HepG2 (cell line): Measurements from ENCODE around the gene RHBDD1. TPM values are rescaled to one million over a fixed set of nuclear protein-coding genes. Genes with fewer than 3 reads are reported as not detected.

Experiments used
- ASH2L ChIP-seq: fragments of 300-600, 200-600 bp; sonication (generic); IDR thresholded peaks from 2 replicates; pipeline ENCODE4 v1.7.0; 2017; ENCODE audit warnings: low read depth, mild to moderate bottlenecking, moderate library complexity, mixed read lengths, low read length; ENCODE audit not compliant: insufficient read length
- HOXA7 ChIP-seq: sonication (generic); formaldehyde crosslinking; IDR thresholded peaks from 2 replicates; pipeline ENCODE4 v1.8.1; 2022; ENCODE audit warnings: mild to moderate bottlenecking, missing genetic modification reagents, moderate library complexity
- KAT8 ChIP-seq: IDR thresholded peaks from 2 replicates; pipeline ENCODE4 v1.6.1; 2016; ENCODE audit warnings: missing genetic modification reagents, missing compliant biosample characterization
- MED8 ChIP-seq: sonication (generic); formaldehyde crosslinking; IDR thresholded peaks from 2 replicates; pipeline ENCODE4 v1.8.1; 2023; ENCODE audit warnings: mild to moderate bottlenecking, missing genetic modification reagents; ENCODE audit not compliant: insufficient replicate concordance
- MIER3 ChIP-seq: IDR thresholded peaks from 2 replicates; pipeline ENCODE4 v1.6.1; 2016; ENCODE audit warnings: missing compliant biosample characterization, borderline replicate concordance
- MTF1 ChIP-seq: sonication (generic); formaldehyde crosslinking; IDR thresholded peaks from 2 replicates; pipeline ENCODE4 v1.5.0; 2020; ENCODE audit warnings: missing genetic modification reagents
- NR2F2 ChIP-seq: IDR thresholded peaks from 2 replicates; pipeline ENCODE4 v1.6.1; 2012; ENCODE audit warnings: low read depth, inconsistent platforms, borderline replicate concordance
- PHF20 ChIP-seq: sonication (generic); formaldehyde crosslinking; IDR thresholded peaks from 2 replicates; pipeline ENCODE4 v1.5.0; 2020; ENCODE audit warnings: mild to moderate bottlenecking, missing genetic modification reagents
- REXO4 ChIP-seq: sonication (generic); formaldehyde crosslinking; IDR thresholded peaks from 2 replicates; pipeline ENCODE4 v1.8.0; 2022; ENCODE audit warnings: missing genetic modification reagents, mild to moderate bottlenecking, borderline replicate concordance
- SOX13 ChIP-seq, 3 experiments: fragments of 450-650 bp in 1 of 3; sonication (generic) in 1 of 3; formaldehyde crosslinking in 1 of 3; IDR thresholded peaks in 2 of 3; conservative IDR thresholded peaks in 1 of 3; 2 replicates each; pipeline versions ENCODE4 v1.5.0 to v1.6.1; 2016 to 2020; ENCODE audit warnings: antibody characterized with exemption in 1 of 3, mild to moderate bottlenecking in 1 of 3, missing compliant biosample characterization in 1 of 3, missing genetic modification reagents in 1 of 3, moderate library complexity in 1 of 3
- ZNF24 ChIP-seq: fragments of 450-650 bp; IDR thresholded peaks from 2 replicates; pipeline ENCODE4 v1.6.1; 2017; ENCODE audit warnings: antibody characterized with exemption, mild to moderate bottlenecking
- ZNF30 ChIP-seq: sonication (generic); formaldehyde crosslinking; IDR thresholded peaks from 2 replicates; pipeline ENCODE4 v1.5.0; 2020; ENCODE audit warnings: mild to moderate bottlenecking, missing genetic modification reagents
- ZNF563 ChIP-seq: sonication (generic); formaldehyde crosslinking; IDR thresholded peaks from 2 replicates; pipeline ENCODE4 v1.8.0; 2022; ENCODE audit warnings: mild to moderate bottlenecking, moderate library complexity, missing genetic modification reagents
- ZNF724P ChIP-seq: sonication (generic); formaldehyde crosslinking; IDR thresholded peaks from 2 replicates; pipeline ENCODE4 v1.8.0; 2022; ENCODE audit warnings: missing genetic modification reagents, borderline replicate concordance
- ZNF768 ChIP-seq: sonication (generic); formaldehyde crosslinking; IDR thresholded peaks from 2 replicates; pipeline ENCODE4 v1.4.0; 2020; ENCODE audit warnings: missing genetic modification reagents
- ZSCAN22 ChIP-seq: sonication (generic); formaldehyde crosslinking; IDR thresholded peaks from 2 replicates; pipeline ENCODE4 v1.4.0; 2020; ENCODE audit warnings: mild to moderate bottlenecking, missing genetic modification reagents
- ZSCAN29 ChIP-seq: sonication (generic); formaldehyde crosslinking; conservative IDR thresholded peaks from 2 replicates; pipeline ENCODE4 v1.4.0; 2020; ENCODE audit warnings: mild to moderate bottlenecking, missing genetic modification reagents
- polyA plus RNA-seq, 8 experiments: library from polyadenylated mRNA; depleted of rRNA in 3 of 8; stranded (reverse) in 7 of 8; unstranded in 1 of 8; fragments of >200 nt; fragmentation: Illumina TruSeq in 4 of 8; extraction: Trizol in 4 of 8; gene quantifications; 2 replicates each; pipeline versions ENCODE4 v1.2.1 to v1.2.3, GENCODE V29; 2011 to 2016; ENCODE audit warnings: low read depth in 4 of 8, missing spikeins in 1 of 8, mixed read lengths in 1 of 8; ENCODE audit not compliant: insufficient read depth in 1 of 8
- total RNA-seq, 5 experiments: library from RNA; depleted of rRNA; stranded (reverse); fragments of >200 nt; fragmentation: Illumina TruSeq; extraction: Trizol; gene quantifications; 2 replicates each; pipeline ENCODE4 v1.2.3, GENCODE V29; 2016; ENCODE audit warnings: low read depth in 1 of 5
- TF ChIP-seq, protein P1 (sequence below): sonication (generic); formaldehyde crosslinking; IDR thresholded peaks from 2 replicates; pipeline ENCODE4 v1.5.0; 2020; ENCODE audit warnings: missing genetic modification reagents, mild to moderate bottlenecking, borderline replicate concordance
- TF ChIP-seq, protein P2 (sequence below): sonication (generic); formaldehyde crosslinking; IDR thresholded peaks from 2 replicates; pipeline ENCODE4 v1.5.0; 2020; ENCODE audit warnings: missing genetic modification reagents
- TF ChIP-seq, protein P3 (sequence below): sonication (generic); formaldehyde crosslinking; IDR thresholded peaks from 2 replicates; pipeline ENCODE4 v1.4.0; 2020; ENCODE audit warnings: mild to moderate bottlenecking, missing genetic modification reagents
- TF ChIP-seq, protein P4 (sequence below): sonication (generic); formaldehyde crosslinking; IDR thresholded peaks from 2 replicates; pipeline ENCODE4 v1.9.0; 2021; ENCODE audit warnings: missing genetic modification reagents, borderline replicate concordance
- TF ChIP-seq, protein P5 (sequence below): sonication (generic); formaldehyde crosslinking; IDR thresholded peaks from 2 replicates; pipeline ENCODE4 v1.4.0; 2020; ENCODE audit warnings: missing genetic modification reagents

The RHBDD1 gene
- total and polyA plus RNA-seq, 2 of the 13 experiments (the other 11 are each of a cell fraction or from before 2014, with no cell fraction given), result 8.2 to 9.5 TPM

DNA sequence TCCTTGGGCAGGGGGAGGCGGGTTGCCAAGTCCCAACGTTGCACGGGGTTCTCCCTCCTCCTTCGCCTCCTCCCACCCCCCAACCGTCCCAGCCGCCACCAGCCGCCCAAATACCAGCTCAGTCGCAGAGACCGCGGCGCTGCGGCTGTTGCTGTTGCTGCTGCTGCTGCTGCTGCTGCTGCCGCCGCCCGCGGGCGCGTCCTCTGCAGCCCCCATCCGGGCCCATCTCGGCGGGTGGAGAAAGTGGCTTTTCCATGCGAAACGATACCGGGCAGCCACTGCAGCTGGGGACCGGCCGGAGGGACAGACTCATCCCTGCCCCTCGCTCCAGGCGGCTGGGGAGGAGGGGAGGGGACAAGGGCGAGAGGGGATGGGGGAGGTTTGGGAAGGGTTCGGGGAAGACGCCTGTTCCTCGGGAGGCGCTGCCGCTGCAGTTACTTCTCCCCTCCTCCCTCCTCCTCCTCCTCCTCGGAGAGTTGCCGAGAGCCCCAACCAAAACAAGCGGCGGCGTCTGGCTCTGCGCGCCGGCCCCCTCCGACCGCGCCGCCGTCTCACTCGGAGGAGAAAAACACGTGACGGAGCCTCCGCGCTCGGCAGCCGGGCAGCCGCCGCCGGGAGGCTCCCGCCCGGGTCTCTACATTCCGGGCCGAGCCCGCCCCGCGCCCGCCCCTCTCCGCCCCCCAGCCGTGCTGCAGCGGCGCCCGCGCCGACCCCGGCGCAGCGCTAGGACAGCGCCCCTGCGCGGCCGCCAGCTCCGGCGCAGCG lies 36.5 kb upstream of the RHBDD1 start, which contains the start of gene IRS1 (continued):
- TF ChIP-seq, protein P1, sequence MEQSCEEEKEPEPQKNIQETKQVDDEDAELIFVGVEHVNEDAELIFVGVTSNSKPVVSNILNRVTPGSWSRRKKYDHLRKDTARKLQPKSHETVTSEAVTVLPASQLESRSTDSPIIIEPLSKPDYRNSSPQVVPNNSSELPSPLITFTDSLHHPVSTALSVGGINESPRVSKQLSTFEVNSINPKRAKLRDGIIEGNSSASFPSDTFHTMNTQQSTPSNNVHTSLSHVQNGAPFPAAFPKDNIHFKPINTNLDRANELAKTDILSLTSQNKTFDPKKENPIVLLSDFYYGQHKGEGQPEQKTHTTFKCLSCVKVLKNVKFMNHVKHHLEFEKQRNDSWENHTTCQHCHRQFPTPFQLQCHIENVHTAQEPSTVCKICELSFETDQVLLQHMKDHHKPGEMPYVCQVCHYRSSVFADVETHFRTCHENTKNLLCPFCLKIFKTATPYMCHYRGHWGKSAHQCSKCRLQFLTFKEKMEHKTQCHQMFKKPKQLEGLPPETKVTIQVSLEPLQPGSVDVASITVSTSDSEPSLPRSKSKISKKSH, result no peak
- TF ChIP-seq ZNF30 (CRISPR knock-in tag), result no peak
- no peak for TF ChIP-seq ZSCAN29 (CRISPR knock-in tag)
- TF ChIP-seq MED8 (CRISPR knock-in tag), result no peak
- peak; percentile 66; the same call in 1 of the 2 replicates for TF ChIP-seq ZNF563
- no peak for TF ChIP-seq NR2F2
- no peak for TF ChIP-seq HOXA7 (CRISPR knock-in tag)
- TF ChIP-seq MTF1, result no peak
- TF ChIP-seq ZNF24, result no peak
- no peak for TF ChIP-seq PHF20 (CRISPR knock-in tag)
- TF ChIP-seq, protein P2, sequence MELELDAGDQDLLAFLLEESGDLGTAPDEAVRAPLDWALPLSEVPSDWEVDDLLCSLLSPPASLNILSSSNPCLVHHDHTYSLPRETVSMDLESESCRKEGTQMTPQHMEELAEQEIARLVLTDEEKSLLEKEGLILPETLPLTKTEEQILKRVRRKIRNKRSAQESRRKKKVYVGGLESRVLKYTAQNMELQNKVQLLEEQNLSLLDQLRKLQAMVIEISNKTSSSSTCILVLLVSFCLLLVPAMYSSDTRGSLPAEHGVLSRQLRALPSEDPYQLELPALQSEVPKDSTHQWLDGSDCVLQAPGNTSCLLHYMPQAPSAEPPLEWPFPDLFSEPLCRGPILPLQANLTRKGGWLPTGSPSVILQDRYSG (CRISPR knock-in tag), result no peak
- TF ChIP-seq, protein P3, sequence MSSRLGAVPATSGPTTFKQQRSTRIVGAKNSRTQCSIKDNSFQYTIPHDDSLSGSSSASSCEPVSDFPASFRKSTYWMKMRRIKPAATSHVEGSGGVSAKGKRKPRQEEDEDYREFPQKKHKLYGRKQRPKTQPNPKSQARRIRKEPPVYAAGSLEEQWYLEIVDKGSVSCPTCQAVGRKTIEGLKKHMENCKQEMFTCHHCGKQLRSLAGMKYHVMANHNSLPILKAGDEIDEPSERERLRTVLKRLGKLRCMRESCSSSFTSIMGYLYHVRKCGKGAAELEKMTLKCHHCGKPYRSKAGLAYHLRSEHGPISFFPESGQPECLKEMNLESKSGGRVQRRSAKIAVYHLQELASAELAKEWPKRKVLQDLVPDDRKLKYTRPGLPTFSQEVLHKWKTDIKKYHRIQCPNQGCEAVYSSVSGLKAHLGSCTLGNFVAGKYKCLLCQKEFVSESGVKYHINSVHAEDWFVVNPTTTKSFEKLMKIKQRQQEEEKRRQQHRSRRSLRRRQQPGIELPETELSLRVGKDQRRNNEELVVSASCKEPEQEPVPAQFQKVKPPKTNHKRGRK (CRISPR knock-in tag), result no peak
- no peak for TF ChIP-seq ZSCAN22
- 0 out of 2 replicates have a peak, but pooled peaks have one; percentile 20 for TF ChIP-seq ZNF768 (CRISPR knock-in tag)
- no peak for TF ChIP-seq SOX13 (IDR thresholded peaks at IDR 0.05)
- peak in 1 of 2 experiments; percentile 22; a peak in 1 of 4 replicates for TF ChIP-seq SOX13 (CRISPR knock-in tag; conservative IDR thresholded peaks at IDR 0.05 in 1 of 2, IDR thresholded peaks at IDR 0.05 in 1 of 2)
- no peak for TF ChIP-seq ASH2L
- TF ChIP-seq MIER3, result no peak
- no peak for TF ChIP-seq REXO4
- no peak for TF ChIP-seq KAT8 (CRISPR knock-in tag)
- TF ChIP-seq, protein P4, sequence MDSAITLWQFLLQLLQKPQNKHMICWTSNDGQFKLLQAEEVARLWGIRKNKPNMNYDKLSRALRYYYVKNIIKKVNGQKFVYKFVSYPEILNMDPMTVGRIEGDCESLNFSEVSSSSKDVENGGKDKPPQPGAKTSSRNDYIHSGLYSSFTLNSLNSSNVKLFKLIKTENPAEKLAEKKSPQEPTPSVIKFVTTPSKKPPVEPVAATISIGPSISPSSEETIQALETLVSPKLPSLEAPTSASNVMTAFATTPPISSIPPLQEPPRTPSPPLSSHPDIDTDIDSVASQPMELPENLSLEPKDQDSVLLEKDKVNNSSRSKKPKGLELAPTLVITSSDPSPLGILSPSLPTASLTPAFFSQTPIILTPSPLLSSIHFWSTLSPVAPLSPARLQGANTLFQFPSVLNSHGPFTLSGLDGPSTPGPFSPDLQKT, result no peak
- TF ChIP-seq, protein P5, sequence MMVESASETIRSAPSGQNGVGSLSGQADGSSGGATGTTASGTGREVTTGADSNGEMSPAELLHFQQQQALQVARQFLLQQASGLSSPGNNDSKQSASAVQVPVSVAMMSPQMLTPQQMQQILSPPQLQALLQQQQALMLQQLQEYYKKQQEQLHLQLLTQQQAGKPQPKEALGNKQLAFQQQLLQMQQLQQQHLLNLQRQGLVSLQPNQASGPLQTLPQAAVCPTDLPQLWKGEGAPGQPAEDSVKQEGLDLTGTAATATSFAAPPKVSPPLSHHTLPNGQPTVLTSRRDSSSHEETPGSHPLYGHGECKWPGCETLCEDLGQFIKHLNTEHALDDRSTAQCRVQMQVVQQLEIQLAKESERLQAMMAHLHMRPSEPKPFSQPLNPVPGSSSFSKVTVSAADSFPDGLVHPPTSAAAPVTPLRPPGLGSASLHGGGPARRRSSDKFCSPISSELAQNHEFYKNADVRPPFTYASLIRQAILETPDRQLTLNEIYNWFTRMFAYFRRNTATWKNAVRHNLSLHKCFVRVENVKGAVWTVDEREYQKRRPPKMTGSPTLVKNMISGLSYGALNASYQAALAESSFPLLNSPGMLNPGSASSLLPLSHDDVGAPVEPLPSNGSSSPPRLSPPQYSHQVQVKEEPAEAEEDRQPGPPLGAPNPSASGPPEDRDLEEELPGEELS (CRISPR knock-in tag), result no peak
- no peak; the same call in 1 of the 2 replicates for TF ChIP-seq ZNF724P (CRISPR knock-in tag)
